HG03575 (cell line): Measurements from ENCODE around the gene ALK.

Source experiments
- ATAC-seq: cut with Tn5 transposase; IDR thresholded peaks from one replicate; pipeline ENCODE4 v1.9.1; 2021; ENCODE audit not compliant: unreplicated experiment, insufficient number of reproducible peaks, low FRiP score; ENCODE audit errors: extremely low read depth

Gene ALK

DNA sequence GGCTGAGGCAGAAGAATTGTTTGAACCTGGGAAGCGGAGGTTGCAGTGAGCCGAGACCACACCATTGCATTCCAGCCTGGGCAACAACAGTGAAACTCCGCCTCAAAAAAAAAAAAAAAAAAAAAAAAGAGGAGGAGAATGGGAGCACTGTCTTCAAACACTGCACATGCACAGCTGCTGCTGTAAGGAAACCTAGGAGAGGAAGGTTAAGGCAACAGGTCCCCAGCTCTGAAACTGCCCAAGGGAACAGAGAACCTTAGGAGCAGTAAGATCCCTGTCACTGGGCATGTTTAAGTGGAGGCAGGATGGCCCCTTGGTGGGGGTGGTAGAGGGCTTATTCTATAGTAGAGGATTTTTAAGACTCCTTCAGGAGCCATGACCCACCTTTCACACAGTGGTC is 695.0 kb downstream of the ALK start:
- no peak for ATAC-seq

DNA sequence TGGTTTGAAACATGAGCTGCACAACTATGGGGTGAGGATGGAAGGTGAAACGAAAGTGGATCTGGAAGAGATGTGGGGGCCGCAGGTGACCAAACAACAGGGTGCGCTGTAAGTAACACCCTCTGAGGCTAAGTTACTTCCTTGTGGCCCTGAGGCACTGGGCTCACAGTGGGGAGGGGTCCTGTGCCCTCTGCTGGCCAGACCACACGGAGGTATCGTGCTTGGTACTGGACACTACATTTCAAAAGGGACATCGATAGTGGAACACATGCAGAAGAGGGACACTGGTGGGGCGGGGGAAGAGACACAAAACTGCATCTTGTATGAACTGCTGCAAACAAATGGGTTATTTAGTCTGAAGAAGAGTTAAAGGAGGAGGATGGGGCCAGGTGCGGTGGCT is 695.6 kb downstream of the ALK start:
- no peak for ATAC-seq

DNA sequence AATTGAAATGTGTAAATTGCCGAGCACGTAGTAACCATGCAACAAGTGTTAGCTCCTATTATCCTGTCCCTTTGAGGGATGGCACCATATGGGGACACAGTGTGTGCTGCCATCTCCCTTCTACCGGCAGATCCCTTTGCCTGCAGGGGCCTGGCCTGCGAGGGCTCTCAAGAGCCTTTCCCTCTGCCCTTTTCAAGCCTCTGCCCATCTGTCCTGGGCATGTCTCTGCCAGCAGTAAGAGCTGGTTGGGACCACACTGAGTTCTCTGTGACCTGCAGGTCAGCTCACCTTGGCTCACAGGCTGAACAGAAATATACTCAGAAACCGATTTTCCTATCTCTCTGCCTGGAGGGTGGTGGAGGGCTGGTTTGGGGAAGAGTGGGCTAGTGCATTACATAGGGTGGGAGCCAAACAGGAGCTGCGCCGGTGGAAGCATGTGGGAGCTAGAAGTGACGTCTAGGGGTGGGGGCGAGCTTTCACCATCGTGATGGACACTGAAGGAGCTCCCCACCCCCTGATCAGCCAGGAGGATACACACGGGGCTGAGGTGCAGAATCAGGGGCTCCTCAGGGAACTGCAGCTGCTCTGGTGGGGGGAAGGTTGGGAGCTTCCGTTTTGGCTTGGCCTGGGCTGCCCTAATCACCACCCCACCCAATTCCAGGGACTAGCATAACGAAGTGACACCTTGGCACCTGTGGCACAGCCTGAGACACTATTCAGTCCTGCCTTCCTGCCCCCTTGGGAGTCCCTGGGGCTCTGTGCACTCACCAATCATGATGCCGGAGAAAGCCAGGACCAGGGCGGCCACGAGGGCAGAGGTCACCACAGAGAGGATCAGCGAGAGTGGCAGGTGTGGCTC is 696.5 kb downstream of the ALK start:
- no peak for ATAC-seq

DNA sequence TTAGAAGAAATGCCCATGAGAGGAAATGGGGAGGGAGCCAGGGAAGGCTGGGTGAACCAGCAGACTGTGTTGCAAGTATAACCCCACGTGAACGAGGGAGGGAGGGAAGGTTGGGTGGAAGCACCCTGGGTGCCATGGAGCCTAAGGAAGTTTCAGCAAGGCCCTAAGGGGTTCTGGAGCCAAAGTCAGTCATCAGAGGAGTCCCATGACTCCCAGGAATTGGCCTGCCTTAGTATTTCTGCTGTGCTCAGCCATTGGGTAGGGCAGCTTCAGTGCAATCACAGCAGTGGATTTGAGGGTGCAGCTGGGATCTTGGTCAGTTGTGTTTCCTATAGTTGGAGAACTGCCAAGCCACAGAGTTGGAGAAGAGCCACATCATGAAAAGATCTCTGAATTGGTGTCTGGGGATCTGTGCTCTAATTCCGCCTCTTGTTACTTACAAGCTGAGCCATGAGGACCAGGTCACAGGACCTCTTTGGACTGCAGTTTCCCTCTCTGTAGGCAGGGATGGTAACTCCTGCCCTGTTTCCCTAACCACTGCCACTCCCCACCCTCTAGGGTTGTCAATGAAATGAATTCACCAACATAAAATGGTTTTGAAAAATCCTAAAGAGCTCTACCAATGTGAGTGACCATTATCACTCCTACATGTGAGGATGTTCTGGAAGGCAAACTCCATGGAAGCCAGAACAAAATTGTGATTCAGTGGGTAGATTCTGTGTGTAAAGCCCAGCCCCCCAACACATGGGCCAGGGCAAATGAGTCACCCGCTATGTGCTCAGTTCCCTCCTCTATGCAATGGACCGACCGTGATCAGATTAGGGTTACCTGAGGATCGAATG is 697.3 kb downstream of the ALK start:
- no peak for ATAC-seq

DNA sequence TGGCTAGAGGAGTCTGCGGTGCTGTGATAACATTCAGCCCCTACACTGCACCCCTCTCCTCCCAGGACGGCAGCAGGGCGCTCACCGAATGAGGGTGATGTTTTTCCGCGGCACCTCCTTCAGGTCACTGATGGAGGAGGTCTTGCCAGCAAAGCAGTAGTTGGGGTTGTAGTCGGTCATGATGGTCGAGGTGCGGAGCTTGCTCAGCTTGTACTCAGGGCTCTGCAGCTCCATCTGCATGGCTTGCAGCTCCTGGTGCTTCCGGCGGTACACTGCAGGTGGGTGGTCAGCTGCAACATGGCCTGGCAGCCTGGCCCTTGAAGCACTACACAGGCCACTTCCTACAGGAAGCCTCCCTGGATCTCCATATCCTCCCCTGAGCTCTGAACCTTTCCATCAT is 698.1 kb downstream of the ALK start:
- ATAC-seq, result no peak

DNA sequence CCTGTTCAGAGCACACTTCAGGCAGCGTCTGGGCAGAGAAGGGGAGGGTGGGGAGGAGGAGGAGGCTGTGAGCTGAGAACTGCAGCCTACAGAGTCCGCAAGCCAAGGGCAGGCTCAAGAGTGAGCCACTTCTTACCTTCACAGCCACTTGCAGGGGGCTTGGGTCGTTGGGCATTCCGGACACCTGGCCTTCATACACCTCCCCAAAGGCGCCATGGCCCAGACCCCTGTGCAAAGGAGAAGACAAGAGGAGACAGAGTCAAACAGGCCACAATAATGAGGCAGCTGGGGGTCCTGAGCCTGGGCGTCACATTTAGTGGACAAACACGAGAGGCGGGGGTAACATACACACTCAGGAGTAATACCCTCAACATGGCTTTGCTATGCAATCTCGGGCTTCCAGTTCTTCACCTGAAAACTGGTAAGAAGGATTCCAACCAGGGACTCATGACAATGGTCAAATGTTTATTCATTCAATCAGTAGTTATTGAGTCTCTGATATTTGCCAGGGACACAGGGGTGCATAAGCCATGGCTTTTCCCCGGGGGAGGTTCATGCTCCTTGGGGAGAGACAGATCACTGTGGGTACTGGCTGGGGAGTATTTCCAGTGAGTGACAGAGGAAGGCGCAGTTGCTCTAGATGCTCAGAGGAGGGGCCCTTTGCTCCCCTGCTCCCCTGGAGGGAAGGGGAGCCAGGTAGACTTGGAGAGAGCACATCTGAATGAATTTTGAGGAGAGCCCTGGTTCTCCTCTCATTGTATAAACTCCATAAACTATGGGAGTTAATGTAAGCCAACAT is 698.8 kb downstream of the ALK start:
- ATAC-seq, result no peak

DNA sequence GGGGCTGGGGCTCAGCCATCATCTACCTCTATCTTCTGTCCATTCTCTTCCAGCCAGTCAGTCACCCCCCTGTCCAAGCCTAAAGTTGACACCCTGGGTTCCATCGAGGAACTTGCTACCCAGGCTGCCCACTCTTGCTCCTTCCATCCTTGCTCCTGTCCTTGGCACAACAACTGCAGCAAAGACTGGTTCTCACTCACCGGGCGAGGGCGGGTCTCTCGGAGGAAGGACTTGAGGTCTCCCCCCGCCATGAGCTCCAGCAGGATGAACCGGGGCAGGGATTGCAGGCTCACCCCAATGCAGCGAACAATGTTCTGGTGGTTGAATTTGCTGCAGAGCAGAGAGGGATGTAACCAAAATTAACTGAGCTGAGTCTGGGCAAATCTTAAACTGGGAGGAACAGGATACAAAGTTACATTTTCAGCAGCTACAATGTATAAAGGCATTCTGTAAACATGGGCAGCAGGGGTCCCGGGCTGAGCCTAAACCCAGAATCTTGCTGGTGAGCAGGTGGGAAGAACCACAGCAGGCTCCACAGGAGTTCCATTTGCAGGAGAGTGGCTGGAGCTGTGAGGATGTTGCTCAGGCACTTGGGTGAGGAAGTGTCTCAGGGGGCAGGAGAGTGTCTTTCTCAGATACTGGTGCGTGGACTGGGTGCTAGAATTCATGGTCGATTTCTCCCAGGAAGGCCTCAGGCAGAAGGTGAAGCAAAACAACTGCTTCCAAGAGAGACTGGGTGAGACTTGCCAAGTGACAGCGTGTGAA is 700.7 kb downstream of the ALK start:
- ATAC-seq, result no peak

DNA sequence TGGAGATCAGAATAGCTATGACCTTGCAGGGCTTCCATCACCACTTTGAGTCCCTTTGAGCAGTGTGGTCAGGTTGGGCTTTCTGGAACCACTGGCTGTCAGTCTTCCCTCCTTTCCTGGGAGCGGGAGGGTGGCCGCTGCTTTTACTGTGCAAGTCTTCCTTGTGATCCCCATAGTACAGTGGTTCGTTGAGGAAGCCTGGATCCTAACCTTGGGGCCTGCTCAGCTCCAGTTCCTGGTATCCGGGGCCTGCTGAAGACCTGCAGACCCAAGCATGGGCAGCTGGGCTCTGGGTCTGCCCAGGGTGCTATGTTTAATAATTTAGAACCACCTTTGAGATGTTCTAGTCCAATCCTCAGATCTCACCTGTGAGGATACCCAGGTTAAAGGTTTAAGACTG is 702.0 kb downstream of the ALK start:
- ATAC-seq, result no peak

DNA sequence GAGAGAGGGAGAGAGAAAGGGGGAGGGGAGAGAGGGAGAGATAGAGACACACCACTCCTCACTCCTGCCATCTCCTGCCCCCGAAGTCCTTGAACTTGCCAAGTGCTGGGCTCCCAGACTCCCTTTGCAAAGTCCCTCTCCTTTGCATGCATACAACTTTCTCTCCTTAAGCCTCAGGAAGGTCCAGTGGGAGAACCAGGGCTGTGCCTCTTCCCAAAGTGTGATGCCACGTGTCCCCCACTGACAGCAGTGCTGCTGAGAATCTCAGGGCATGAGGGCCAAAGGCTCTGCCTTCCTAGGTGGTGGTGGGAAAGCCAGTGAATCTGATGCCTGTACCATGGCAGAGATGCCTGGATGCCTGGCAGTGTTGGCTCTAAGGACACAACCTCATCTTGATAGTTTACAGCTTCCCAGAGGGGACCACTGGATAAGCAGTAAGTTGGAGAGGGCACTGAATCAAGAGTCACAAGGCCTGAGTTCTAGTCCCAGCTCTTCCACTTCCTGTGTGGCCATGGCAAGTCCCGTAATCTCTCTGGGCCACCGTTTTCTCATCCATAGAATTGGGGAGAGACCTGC is 702.7 kb downstream of the ALK start:
- no peak for ATAC-seq

DNA sequence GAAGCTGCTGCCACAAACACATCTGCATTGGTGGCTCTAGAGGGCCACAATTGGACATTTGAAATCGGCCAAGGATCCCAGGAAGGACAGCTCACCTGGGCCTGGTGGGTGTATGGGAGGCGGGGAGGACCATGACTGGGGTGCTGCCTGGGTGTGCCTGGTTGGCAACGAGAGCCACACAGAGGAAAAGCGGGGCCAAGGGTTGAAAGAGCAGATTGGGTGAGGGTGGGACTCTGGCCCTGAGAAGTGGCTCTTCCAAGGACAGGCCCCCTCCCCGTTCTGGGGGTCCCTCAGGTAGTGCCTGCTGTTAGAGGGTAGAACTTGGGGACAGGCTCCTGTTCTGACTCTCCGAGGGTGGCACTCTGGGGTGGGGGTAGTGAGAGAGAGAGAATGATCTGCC is 703.3 kb downstream of the ALK start:
- ATAC-seq, result no peak

DNA sequence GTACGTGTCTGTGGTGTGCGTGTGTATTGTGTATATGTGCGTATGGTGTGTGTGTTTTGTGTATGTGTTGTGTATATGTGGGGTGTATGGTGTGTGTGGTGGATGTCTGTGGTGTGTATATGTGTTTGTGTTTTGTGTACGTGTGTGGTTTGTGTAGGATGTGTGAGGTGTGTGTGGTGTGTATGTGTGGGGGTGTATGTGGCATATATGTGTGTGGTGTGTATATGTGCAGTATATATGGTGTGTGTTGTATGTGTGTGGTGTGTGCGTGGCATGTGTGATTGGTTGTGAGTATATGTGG is 704.8 kb downstream of the ALK start:
- ATAC-seq, result no peak

DNA sequence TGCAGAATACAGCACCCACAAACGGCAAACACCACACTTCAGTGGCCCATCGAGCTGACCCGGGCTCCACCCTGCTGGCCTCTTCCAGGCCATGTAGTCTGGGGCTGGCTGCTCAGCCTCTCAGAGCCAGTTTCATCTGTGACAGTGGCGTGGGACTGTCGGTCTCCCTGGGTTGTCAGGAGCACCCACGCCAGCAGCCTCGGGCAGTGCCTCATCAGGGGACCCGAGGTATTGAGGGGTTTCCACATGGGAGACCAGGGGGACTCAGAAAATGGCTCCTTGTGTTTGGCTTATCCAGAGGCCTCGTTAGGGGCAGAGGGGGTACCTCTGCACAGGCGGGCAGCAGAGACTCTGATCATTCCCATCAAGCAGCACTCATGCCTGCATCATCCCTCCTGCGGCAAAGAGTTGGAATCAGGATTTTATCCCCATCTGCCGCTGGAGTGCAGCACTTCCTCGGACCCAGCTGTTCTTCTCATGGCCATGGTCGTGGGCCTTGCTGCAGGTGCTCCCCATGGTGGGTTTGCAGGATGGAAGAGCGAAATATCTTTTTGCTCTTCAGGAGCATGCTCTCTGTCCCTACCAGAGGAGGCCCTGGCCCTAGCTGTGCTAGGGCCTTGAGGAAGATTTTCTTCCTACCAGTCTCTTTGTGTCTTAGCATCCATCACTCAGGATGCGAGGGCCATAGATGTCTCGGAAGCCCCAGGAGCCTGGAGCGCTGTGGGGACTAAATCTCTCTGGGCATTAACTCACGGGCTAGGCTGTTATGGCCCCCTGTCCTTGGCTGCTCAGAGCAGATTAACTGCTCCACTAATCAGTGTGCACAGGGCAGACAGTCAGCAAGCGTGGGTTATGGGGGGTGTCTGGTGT is 705.4 kb downstream of the ALK start:
- no peak for ATAC-seq

DNA sequence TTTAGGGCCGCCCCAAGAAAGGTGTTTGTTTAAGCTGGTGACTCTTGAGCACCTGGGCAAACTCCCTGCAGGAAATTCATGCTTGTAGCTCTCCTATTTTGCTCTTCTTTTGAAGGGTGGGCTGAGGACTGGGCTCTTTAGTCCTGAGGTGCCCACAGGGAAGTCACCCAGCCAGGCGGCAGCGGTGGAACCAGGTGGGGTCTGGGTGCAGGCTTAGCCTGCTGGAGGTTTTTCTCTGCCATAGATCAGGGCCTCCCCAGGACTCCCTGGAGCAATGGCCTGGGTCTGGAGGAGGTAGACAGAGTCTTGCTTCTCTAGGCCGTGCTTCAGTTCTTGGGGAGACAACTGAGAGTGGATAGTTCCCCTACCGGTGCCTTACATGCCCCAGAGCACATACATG is 706.3 kb downstream of the ALK start:
- no peak for ATAC-seq

DNA sequence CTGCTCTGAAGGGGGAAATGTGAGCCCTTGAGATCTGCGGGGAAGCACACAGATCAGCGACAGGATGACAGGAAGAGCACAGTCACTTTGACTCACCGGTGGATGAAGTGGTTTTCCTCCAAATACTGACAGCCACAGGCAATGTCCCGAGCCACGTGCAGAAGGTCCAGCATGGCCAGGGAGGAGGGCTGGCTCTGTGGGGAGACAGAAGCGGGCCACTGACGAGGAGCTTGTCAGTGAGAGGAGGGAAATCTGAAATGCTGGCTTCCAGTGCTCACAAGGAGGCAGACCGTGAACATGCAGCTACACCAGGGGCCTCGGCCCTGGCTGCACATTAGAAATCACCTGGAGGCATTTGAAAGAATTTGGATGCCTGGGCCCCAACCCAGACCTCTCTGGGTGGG is 707.5 kb downstream of the ALK start:
- no peak for ATAC-seq

DNA sequence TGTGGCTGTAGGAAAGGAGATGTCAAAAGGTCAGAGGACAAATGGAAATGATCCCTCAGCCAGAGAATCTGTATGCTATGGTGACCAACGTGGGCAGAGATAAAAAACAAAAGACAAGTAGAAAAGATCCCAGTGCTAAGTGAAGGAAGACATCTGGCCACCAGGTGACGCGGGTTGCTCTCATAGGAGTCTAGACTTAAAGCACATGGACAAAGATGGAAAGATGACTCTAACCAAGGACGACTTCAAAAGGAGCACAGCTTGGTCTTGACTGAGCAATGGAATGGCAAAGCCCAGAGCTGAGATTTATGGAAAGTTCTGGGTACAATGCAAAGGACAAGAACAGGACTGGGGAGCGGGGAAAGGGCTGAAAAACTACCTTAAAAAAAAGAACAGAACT is 709.4 kb downstream of the ALK start:
- ATAC-seq, result no peak

DNA sequence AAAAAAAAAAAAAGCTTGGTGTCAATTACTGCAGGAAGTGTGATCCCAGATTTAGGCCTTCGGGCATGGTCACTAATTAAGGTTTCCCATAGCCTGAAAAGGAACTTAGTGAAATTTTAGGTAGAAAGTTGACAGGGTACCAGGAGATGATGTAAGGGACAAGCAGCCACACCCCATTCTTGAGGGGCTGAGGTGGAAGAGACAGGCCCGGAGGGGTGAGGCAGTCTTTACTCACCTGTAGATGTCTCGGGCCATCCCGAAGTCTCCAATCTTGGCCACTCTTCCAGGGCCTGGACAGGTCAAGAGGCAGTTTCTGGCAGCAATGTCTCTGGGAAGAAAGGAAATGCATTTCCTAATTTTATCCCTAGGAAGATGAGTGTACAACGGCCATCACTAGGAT is 711.8 kb downstream of the ALK start:
- ATAC-seq, result no peak

DNA sequence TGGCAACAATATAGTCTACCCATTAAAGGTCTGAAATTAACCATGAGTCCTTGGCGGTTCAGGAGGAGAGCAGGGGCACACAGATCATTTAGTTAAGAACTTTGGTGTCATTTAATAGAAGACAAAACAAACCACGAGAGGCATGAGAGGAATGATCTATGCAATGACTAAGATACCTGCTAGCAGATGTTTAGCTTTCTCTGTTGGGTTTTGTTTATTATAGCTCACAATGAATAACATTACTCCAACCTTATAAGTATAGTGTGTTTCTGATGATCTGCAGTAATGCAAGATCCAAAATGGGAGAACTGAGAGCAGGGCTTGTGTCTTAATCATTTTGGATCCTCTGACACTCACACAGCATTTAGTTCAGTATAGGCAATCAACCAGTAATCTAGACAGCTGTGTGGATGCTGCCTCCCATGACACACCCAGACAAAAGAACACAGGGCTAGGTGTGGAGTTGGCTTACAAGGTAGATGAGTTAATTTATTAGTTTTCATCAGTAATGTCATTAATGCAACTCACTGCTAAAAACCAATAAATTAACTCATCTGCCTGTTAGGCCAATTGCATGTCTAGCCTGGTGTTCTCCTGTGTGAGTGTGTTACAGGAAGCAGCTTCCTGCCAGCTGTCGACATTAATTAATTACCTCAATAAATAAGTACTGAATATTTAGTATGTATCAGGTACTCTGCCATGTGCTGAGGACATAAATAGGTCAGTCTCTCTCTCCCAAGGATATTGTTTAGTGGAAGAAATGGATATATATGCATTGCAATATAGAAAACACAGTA is 713.8 kb downstream of the ALK start:
- ATAC-seq, result no peak
